ENCODE results near the gene FBXL14.

DNA sequence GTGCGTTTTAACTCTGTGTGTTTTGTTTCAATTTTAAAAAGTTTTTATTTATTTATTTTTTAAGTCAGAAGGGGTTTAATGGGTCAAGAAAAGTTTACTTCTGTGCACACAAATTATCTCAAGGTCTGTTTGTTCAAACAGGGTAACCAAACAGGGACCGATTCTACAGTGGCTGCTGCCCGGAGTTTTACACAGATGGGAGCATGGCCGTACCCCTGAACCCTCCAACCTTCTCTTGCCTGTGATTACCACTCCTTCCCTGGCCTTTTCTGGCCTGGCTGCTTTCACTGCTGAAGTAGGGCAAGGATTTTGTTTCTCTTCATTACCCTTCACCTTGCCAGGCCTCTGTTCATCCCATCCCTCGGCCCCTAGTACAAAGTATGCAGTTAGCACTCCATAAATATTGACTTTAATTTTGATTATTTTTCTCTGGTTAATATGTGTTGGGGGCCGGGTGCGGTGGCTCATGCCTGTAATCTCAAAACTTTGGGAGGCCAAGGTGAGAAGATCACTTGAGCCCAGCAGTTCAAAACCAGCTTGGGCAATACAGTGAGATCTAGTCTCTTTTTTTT is 15.8 kb upstream of the FBXL14 start:
- TF ChIP-seq, protein P1, sequence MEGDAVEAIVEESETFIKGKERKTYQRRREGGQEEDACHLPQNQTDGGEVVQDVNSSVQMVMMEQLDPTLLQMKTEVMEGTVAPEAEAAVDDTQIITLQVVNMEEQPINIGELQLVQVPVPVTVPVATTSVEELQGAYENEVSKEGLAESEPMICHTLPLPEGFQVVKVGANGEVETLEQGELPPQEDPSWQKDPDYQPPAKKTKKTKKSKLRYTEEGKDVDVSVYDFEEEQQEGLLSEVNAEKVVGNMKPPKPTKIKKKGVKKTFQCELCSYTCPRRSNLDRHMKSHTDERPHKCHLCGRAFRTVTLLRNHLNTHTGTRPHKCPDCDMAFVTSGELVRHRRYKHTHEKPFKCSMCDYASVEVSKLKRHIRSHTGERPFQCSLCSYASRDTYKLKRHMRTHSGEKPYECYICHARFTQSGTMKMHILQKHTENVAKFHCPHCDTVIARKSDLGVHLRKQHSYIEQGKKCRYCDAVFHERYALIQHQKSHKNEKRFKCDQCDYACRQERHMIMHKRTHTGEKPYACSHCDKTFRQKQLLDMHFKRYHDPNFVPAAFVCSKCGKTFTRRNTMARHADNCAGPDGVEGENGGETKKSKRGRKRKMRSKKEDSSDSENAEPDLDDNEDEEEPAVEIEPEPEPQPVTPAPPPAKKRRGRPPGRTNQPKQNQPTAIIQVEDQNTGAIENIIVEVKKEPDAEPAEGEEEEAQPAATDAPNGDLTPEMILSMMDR (IDR thresholded peaks at IDR 0.05 in 8 of 11, conservative IDR thresholded peaks at IDR 0.05 in 3 of 11): no peak
- no peak for TF ChIP-seq POLR2A (IDR thresholded peaks at IDR 0.05)
- TF ChIP-seq POLR2AphosphoS5 (IDR thresholded peaks at IDR 0.05): no peak
